ENCODE measurements around the gene ZNF333. TPM values are rescaled to one million over a fixed set of nuclear protein-coding genes. Genes with fewer than 3 reads are reported as not detected.

ZNF333 gene
- total RNA-seq, 1 donor: 31.1 TPM

DNA sequence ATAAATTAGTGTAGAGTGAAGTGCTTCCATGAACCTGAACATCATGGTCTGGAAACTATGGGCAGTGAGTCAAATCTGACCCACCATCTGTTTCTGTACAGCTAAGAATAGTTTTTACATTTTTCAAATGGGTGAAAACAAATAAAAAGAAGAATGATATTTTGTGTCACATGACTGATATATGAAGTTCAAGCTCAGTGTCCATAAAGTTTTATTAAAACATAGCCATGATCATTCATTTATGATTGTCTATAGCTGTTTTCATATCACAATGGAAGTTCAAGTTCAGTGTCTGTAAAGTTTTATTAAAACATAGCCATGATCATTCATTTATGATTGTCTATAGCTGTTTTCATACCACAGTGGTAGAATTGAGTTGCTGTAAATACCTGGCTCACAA lies 42.7 kb downstream of the ZNF333 start:
- H3K27ac ChIP-seq (ENCODE audit: low read depth, low read length): no peak overlapping the region
- no peaks in the 10 kb centered on the region for H3K9me3 ChIP-seq (ENCODE audit: low read depth, low read length)
- no peak overlapping the region for H3K4me2 ChIP-seq (ENCODE audit: insufficient read depth, low read length)
- H3K27me3 ChIP-seq (ENCODE audit: insufficient read depth, low read length): no peaks in the 10 kb centered on the region
- H3K4me1 ChIP-seq (ENCODE audit: insufficient read depth, low read length): no peaks in the 10 kb centered on the region
- H3K36me3 ChIP-seq (ENCODE audit: insufficient read depth, low read length): no peaks in the 10 kb centered on the region
- H2AFZ ChIP-seq (ENCODE audit: low read length): no peak overlapping the region
- H3K4me3 ChIP-seq (ENCODE audit: insufficient read depth, low read length): no peak overlapping the region
- H4K20me1 ChIP-seq (ENCODE audit: insufficient read depth, low read length): no peaks in the 10 kb centered on the region
- no peak for TF ChIP-seq CTCF (IDR thresholded peaks at IDR 0.05; ENCODE audit: extremely low read depth, low read depth, low read length)
- no peak for DNase-seq (ENCODE audit: insufficient read length, low spot score, missing footprints)
- no peaks in the 10 kb centered on the region for H3K79me2 ChIP-seq (ENCODE audit: insufficient read depth, low read length)

DNA sequence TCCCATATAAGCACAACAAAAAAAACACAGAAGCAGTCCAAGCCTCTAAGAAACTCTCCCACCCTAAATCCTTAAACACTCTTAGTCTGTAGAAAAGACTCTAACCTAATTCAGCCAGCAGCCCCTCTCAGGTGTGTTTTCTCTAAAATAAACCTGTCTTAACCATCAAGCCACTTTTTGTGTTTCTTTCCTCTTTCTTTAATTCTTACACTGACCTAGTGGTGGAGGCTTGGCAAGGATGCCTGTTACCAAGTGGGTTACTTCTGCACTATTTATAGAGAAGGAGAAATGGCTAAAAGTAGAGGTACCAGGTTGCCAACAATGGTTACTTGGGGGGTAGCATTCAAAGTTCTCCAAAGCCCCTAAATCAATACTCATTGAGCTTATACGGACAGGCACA lies 43.7 kb downstream of the ZNF333 start:
- H3K4me2 ChIP-seq (ENCODE audit: insufficient read depth, low read length): no peak overlapping the region
- H3K4me3 ChIP-seq (ENCODE audit: insufficient read depth, low read length): no peak overlapping the region
- no peaks in the 10 kb centered on the region for H3K4me1 ChIP-seq (ENCODE audit: insufficient read depth, low read length)
- no peaks in the 10 kb centered on the region for H4K20me1 ChIP-seq (ENCODE audit: insufficient read depth, low read length)
- no peak overlapping the region for H2AFZ ChIP-seq (ENCODE audit: low read length)
- no peaks in the 10 kb centered on the region for H3K36me3 ChIP-seq (ENCODE audit: insufficient read depth, low read length)
- no peak for TF ChIP-seq CTCF (IDR thresholded peaks at IDR 0.05; ENCODE audit: extremely low read depth, low read depth, low read length)
- no peaks in the 10 kb centered on the region for H3K9me3 ChIP-seq (ENCODE audit: low read depth, low read length)
- no peak for DNase-seq (ENCODE audit: insufficient read length, low spot score, missing footprints)
- no peaks in the 10 kb centered on the region for H3K79me2 ChIP-seq (ENCODE audit: insufficient read depth, low read length)
- H3K27ac ChIP-seq (ENCODE audit: low read depth, low read length): no peak overlapping the region
- H3K27me3 ChIP-seq (ENCODE audit: insufficient read depth, low read length): no peaks in the 10 kb centered on the region

DNA sequence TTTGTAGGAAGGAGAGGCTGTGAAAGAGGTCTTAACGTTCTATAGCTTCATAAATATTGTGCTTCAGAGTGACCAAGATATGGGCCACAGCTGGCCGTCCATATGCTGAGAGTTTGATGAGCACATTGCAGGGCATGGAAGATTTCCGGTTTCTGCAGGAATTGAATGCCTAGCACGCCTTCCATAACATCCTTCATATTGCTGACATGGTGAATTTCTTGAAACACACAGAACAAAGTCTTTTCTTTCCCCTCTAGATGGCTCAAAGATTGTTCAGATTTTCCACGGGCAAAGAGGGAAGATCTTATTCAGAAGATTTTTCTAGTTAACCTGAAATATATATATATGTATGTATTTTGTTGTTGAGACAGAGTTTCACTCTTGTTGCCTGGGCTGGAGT lies 46.1 kb downstream of the ZNF333 start:
- no peak overlapping the region for H3K4me3 ChIP-seq (ENCODE audit: insufficient read depth, low read length)
- H4K20me1 ChIP-seq (ENCODE audit: insufficient read depth, low read length): no peaks in the 10 kb centered on the region
- no peaks in the 10 kb centered on the region for H3K9me3 ChIP-seq (ENCODE audit: low read depth, low read length)
- no peaks in the 10 kb centered on the region for H3K27me3 ChIP-seq (ENCODE audit: insufficient read depth, low read length)
- no peaks in the 10 kb centered on the region for H3K79me2 ChIP-seq (ENCODE audit: insufficient read depth, low read length)
- no peak for DNase-seq (ENCODE audit: insufficient read length, low spot score, missing footprints)
- no peak overlapping the region for H2AFZ ChIP-seq (ENCODE audit: low read length)
- TF ChIP-seq CTCF (IDR thresholded peaks at IDR 0.05; ENCODE audit: extremely low read depth, low read depth, low read length): no peak
- no peaks in the 10 kb centered on the region for H3K36me3 ChIP-seq (ENCODE audit: insufficient read depth, low read length)
- no peak overlapping the region for H3K27ac ChIP-seq (ENCODE audit: low read depth, low read length)
- no peaks in the 10 kb centered on the region for H3K4me1 ChIP-seq (ENCODE audit: insufficient read depth, low read length)
- H3K4me2 ChIP-seq (ENCODE audit: insufficient read depth, low read length): no peak overlapping the region

GRCh38 chr19:14746886-14747285 lies 57.0 kb downstream of the ZNF333 start:
- Histone ChIP-seq H3K79me2 (ENCODE audit: insufficient read depth, low read length) (no peaks in the 10 kb centered on the region), H3K4me3 (ENCODE audit: insufficient read depth, low read length) (no peak overlapping the region), H3K27me3 (ENCODE audit: insufficient read depth, low read length) (no peaks in the 10 kb centered on the region), H3K4me2 (ENCODE audit: insufficient read depth, low read length) (no peak overlapping the region), H3K9me3 (ENCODE audit: low read depth, low read length) (peaks cover 2% of the 10 kb centered on the region), H3K4me1 (ENCODE audit: insufficient read depth, low read length) (no peaks in the 10 kb centered on the region), H4K20me1 (ENCODE audit: insufficient read depth, low read length) (no peaks in the 10 kb centered on the region), H2AFZ (ENCODE audit: low read length) (no peak overlapping the region), H3K36me3 (ENCODE audit: insufficient read depth, low read length) (no peaks in the 10 kb centered on the region), H3K27ac (ENCODE audit: low read depth, low read length) (no peak overlapping the region)
- no peak for TF ChIP-seq CTCF (IDR thresholded peaks at IDR 0.05; ENCODE audit: extremely low read depth, low read depth, low read length)
- DNase-seq (ENCODE audit: insufficient read length, low spot score, missing footprints): no peak

Measured in osteoblast (primary cell).